GM23248 (cell line): Measurements from ENCODE around the gene ARSK. TPM values are rescaled to one million over a fixed set of nuclear protein-coding genes. Genes with fewer than 3 reads are reported as not detected.
"Not testable (repeated sequence)": the region's sequence is repeated elsewhere in the genome, so short reads cannot be mapped to it uniquely, and the experiment has no call there.

ENCODE experiments used
- DNase-seq: peaks from one replicate; pipeline ENCODE4 v3.0.0-alpha.2; 2015
- H2AFZ ChIP-seq: fragments of 200-600 bp; sonication (generic); 2 replicates; pipeline ENCODE4 v1.6.1; 2016; ENCODE audit warnings: antibody characterized with exemption
- H3F3A ChIP-seq: fragments of 200-600 bp; sonication (generic); 2 replicates; pipeline ENCODE4 v1.6.1; 2016; ENCODE audit warnings: mild to moderate bottlenecking, antibody characterized with exemption, mixed run types; ENCODE audit not compliant: insufficient read depth
- H3K27ac ChIP-seq: fragments of 200-600 bp; sonication (generic); 2 replicates; pipeline ENCODE4 v1.5.1; 2016; ENCODE audit warnings: mild to moderate bottlenecking
- H3K27me3 ChIP-seq: fragments of 200-600 bp; sonication (generic); replicated peaks from 2 replicates; pipeline ENCODE4 v1.6.1; 2016; ENCODE audit warnings: mild to moderate bottlenecking; ENCODE audit not compliant: insufficient read depth
- H3K36me3 ChIP-seq: fragments of 200-600 bp; sonication (generic); 2 replicates; pipeline ENCODE4 v1.6.1; 2016; ENCODE audit warnings: low read depth, mild to moderate bottlenecking
- H3K4me1 ChIP-seq: fragments of 200-600 bp; sonication (generic); 2 replicates; pipeline ENCODE4 v1.6.1; 2016; ENCODE audit warnings: mild to moderate bottlenecking; ENCODE audit not compliant: insufficient read depth
- H3K4me2 ChIP-seq: fragments of 200-600 bp; sonication (generic); one replicate; pipeline ENCODE4 v1.6.1; 2016; ENCODE audit warnings: mild to moderate bottlenecking; ENCODE audit not compliant: unreplicated experiment
- H3K4me3 ChIP-seq: fragments of 200-600 bp; sonication (generic); 2 replicates; pipeline ENCODE4 v1.5.1; 2016; ENCODE audit warnings: mild to moderate bottlenecking
- H3K79me2 ChIP-seq: fragments of 200-600 bp; sonication (generic); 2 replicates; pipeline ENCODE4 v1.6.1; 2016; ENCODE audit warnings: mild to moderate bottlenecking; ENCODE audit not compliant: insufficient read depth
- H3K9ac ChIP-seq: fragments of 200-600 bp; sonication (generic); 2 replicates; pipeline ENCODE4 v1.6.1; 2016; ENCODE audit warnings: mild to moderate bottlenecking
- H3K9me2 ChIP-seq: fragments of 200-600 bp; sonication (generic); 2 replicates; pipeline ENCODE4 v1.6.1; 2016; ENCODE audit warnings: mixed run types, mild to moderate bottlenecking, moderate library complexity; ENCODE audit not compliant: insufficient read depth
- H3K9me3 ChIP-seq: fragments of 200-600 bp; sonication (generic); one replicate; pipeline ENCODE4 v1.6.1; 2017; ENCODE audit warnings: low read depth
- H4K20me1 ChIP-seq: fragments of 200-600 bp; sonication (generic); 2 replicates; pipeline ENCODE4 v1.6.0; 2016; ENCODE audit not compliant: insufficient read depth
- EZH2 ChIP-seq: fragments of 200-600 bp; sonication (generic); IDR thresholded peaks from 2 replicates; pipeline ENCODE4 v1.6.1; 2018; ENCODE audit warnings: antibody characterized with exemption, mild to moderate bottlenecking; ENCODE audit not compliant: insufficient read depth, poor library complexity, severe bottlenecking
- EZH2phosphoT487 ChIP-seq: fragments of 200-600 bp; sonication (generic); IDR thresholded peaks from 2 replicates; pipeline ENCODE4 v1.6.1; 2018; ENCODE audit warnings: antibody characterized with exemption, moderate library complexity, mild to moderate bottlenecking, low read depth; ENCODE audit not compliant: insufficient read depth
- WGBS, 2 experiments: methylation state at CpG; one replicate each; pipeline ENCODE4 v1.1.6; 2015 to 2017; ENCODE audit warnings: low lambda C conversion rate in 2 of 2, low coverage in 1 of 2; ENCODE audit errors: missing lambda C conversion rate in 2 of 2; 5-methylcytosine and 5-hydroxymethylcytosine counted together
- in situ Hi-C: fragments of 300-500 bp; cut with MboI; formaldehyde crosslinking; loops from 2 replicates; pipeline ENCODE4 v1.15.0; 2020
- polyA plus RNA-seq: library from polyadenylated mRNA; unstranded; fragments of >200 nt; fragmentation: Nextera tagmentation; extraction: Ambion mirVana; gene quantifications from 2 replicates; pipeline ENCODE4 v1.2.1, GENCODE V29; 2016
- total RNA-seq: library from RNA; depleted of rRNA; stranded (reverse); fragments of >200 nt; shearing (Covaris generic); gene quantifications from 2 replicates; pipeline ENCODE4 v1.2.3, GENCODE V29; 2014

Gene ARSK
- total and polyA plus RNA-seq, 2 experiments from 2014 or later: 12.1 to 14.5 TPM

- DNase-seq: peak; percentile 72
- Histone ChIP-seq H3K4me3 (no peak overlapping the region), H3K36me3 (no peaks in the 10 kb centered on the region), H3K9me3 (no peaks in the 10 kb centered on the region), H3K9me2 (no peaks in the 10 kb centered on the region), H3K27me3 (no peaks in the 10 kb centered on the region), H3K9ac (no peak overlapping the region), H3K27ac (peak overlapping the region; percentile 34), H4K20me1 (no peaks in the 10 kb centered on the region), H3F3A (peaks cover 6% of the 10 kb centered on the region; the same call in 1 of the 2 replicates), H2AFZ (peak overlapping the region; percentile 53), H3K4me1 (peaks cover 16% of the 10 kb centered on the region), H3K4me2 (no peak overlapping the region), H3K79me2 (no peaks in the 10 kb centered on the region)
- in situ Hi-C loops: no loop called here
- 71% methylated on average over 4 of the region's 4 CpGs for WGBS, 2 experiments
- TF ChIP-seq EZH2phosphoT487: no peak
- TF ChIP-seq EZH2: no peak
These were observed 77.2 kb downstream of the ARSK start for GRCh38 chr5:95631991-95632675.

GRCh38 chr5:95632942-95633341 lies 78.0 kb downstream of the ARSK start:
- H3K9ac ChIP-seq, H3K9me3 ChIP-seq, H3K27me3 ChIP-seq, in situ Hi-C loops, H3K4me2 ChIP-seq, H3K79me2 ChIP-seq, H4K20me1 ChIP-seq, H3F3A ChIP-seq, H3K4me3 ChIP-seq, H3K27ac ChIP-seq, DNase-seq, H3K9me2 ChIP-seq, H3K36me3 ChIP-seq, H2AFZ ChIP-seq: not testable (repeated sequence)
- WGBS, 2 experiments: 94 to 96% methylated on average over 2 of the region's 2 CpGs
- peaks cover 16% of the 10 kb centered on the region for H3K4me1 ChIP-seq

GRCh38 chr5:95633671-95634070 lies 78.8 kb downstream of the ARSK start:
- DNase-seq: no peak
- in situ Hi-C loops: no loop called here
- Histone ChIP-seq H3K4me1 (peaks cover 16% of the 10 kb centered on the region), H3K4me2 (no peak overlapping the region), H3K36me3 (no peaks in the 10 kb centered on the region), H3K4me3 (no peak overlapping the region), H3K9me3 (no peaks in the 10 kb centered on the region), H3F3A (peaks cover 6% of the 10 kb centered on the region; the same call in 1 of the 2 replicates), H3K9ac (no peak overlapping the region), H4K20me1 (no peaks in the 10 kb centered on the region), H3K79me2 (no peaks in the 10 kb centered on the region), H3K9me2 (no peaks in the 10 kb centered on the region), H2AFZ (no peak overlapping the region), H3K27me3 (no peaks in the 10 kb centered on the region), H3K27ac (no peak overlapping the region)
- no peak for TF ChIP-seq EZH2phosphoT487
- no peak for TF ChIP-seq EZH2
- WGBS, 2 experiments: 94 to 95% methylated on average over 3 of the region's 3 CpGs

- peaks cover 16% of the 10 kb centered on the region for H3K4me1 ChIP-seq
- TF ChIP-seq EZH2phosphoT487: no peak
- no peak for TF ChIP-seq EZH2
- H3K9ac ChIP-seq: no peak overlapping the region
- WGBS, 2 experiments: 89 to 94% methylated on average over 3 of the region's 3 CpGs
- H3K4me3 ChIP-seq: no peak overlapping the region
- H3K79me2 ChIP-seq: no peaks in the 10 kb centered on the region
- in situ Hi-C loops: no loop called here
- H3K9me2 ChIP-seq: no peaks in the 10 kb centered on the region
- no peaks in the 10 kb centered on the region for H3K27me3 ChIP-seq
- no peak overlapping the region for H3K27ac ChIP-seq
- no peak for DNase-seq
- no peak overlapping the region for H3K4me2 ChIP-seq
- peaks cover 6% of the 10 kb centered on the region; the same call in 1 of the 2 replicates for H3F3A ChIP-seq
- H3K9me3 ChIP-seq: no peaks in the 10 kb centered on the region
- no peak overlapping the region for H2AFZ ChIP-seq
- H3K36me3 ChIP-seq: no peaks in the 10 kb centered on the region
- H4K20me1 ChIP-seq: no peaks in the 10 kb centered on the region
These were observed 79.2 kb downstream of the ARSK start for GRCh38 chr5:95634081-95634480.

DNA sequence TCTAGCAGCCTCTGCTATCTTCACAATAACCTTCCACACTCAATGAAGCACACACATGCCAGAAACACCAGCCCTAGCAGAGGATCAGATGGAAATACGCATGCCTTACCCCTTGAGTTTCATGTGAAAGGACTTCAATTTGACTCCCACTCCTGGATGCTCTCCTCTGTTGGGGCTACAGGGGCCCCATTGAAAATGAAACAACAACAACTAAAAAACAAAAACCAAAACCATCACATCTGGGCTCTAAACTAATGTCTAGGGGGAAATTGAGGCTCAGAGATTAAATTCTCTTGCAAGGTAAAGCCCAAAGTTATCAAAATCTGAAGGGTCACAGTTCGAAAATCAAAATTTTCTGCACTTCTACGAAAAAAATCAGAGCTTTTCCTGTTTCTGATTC lies 83.7 kb downstream of the ARSK start:
- Histone ChIP-seq H3K27me3 (no peaks in the 10 kb centered on the region), H3K27ac (no peak overlapping the region), H3K79me2 (no peaks in the 10 kb centered on the region), H3K4me2 (no peak overlapping the region), H3K9ac (no peak overlapping the region), H3K36me3 (no peaks in the 10 kb centered on the region), H3K9me3 (no peaks in the 10 kb centered on the region), H3K9me2 (no peaks in the 10 kb centered on the region), H3F3A (no peaks in the 10 kb centered on the region), H3K4me1 (no peaks in the 10 kb centered on the region), H4K20me1 (no peaks in the 10 kb centered on the region), H3K4me3 (no peak overlapping the region), H2AFZ (no peak overlapping the region)
- in situ Hi-C loops: no loop called here
- 77 to 81% methylated on average over 3 of the region's 3 CpGs for WGBS, 2 experiments
- no peak for DNase-seq
- TF ChIP-seq EZH2phosphoT487: no peak
- TF ChIP-seq EZH2: no peak
